Ectodermal cell (in vitro differentiated cells): ENCODE results near the gene ATP8B3.

ENCODE experiments used
- H3K27ac ChIP-seq: 2 replicates; pipeline ENCODE4 v1.7.0; 2013; ENCODE audit warnings: mild to moderate bottlenecking, low read depth, low read length; ENCODE audit not compliant: insufficient read depth, poor library complexity, severe bottlenecking
- H3K27me3 ChIP-seq: 2 replicates; pipeline ENCODE4 v1.7.0; 2013; ENCODE audit warnings: mild to moderate bottlenecking, low read length; ENCODE audit not compliant: insufficient read depth, control insufficient read depth, poor library complexity, severe bottlenecking
- H3K36me3 ChIP-seq: one replicate; pipeline ENCODE4 v1.7.0; 2013; ENCODE audit warnings: low read length; ENCODE audit not compliant: control insufficient read depth, insufficient read depth
- H3K4me1 ChIP-seq: one replicate; pipeline ENCODE4 v1.7.0; 2013; ENCODE audit warnings: low read length; ENCODE audit not compliant: control insufficient read depth, insufficient read depth
- H3K4me3 ChIP-seq: 2 replicates; pipeline ENCODE4 v1.7.0; 2013; ENCODE audit warnings: low read depth, low read length, control low read depth; ENCODE audit not compliant: insufficient read depth
- H3K9me3 ChIP-seq: 2 replicates; pipeline ENCODE4 v1.7.0; 2013; ENCODE audit warnings: mild to moderate bottlenecking, low read length, moderate library complexity; ENCODE audit not compliant: control insufficient read depth
- WGBS, 2 experiments: methylation state at CpG; one replicate each; pipeline ENCODE4 v1.1.7; 2013; ENCODE audit warnings: missing lambda C conversion rate in 2 of 2; 5-methylcytosine and 5-hydroxymethylcytosine counted together

Gene ATP8B3

GRCh38 chr19:1790054-1790792, 21.9 kb downstream of the ATP8B3 start:
- Histone ChIP-seq H3K27ac (no peak overlapping the region), H3K4me3 (no peak overlapping the region), H3K27me3 (peaks cover 27% of the 10 kb centered on the region), H3K4me1 (no peaks in the 10 kb centered on the region), H3K9me3 (no peaks in the 10 kb centered on the region), H3K36me3 (no peaks in the 10 kb centered on the region)
- WGBS, 2 experiments, result 11 to 15% methylated on average over 4 to 5 of the region's 7 CpGs

- H3K4me3 ChIP-seq, result peak overlapping the region; percentile 16
- H3K27ac ChIP-seq, result no peak overlapping the region
- H3K36me3 ChIP-seq, result no peaks in the 10 kb centered on the region
- H3K4me1 ChIP-seq, result no peaks in the 10 kb centered on the region
- peaks cover 31% of the 10 kb centered on the region for H3K27me3 ChIP-seq
- no peaks in the 10 kb centered on the region for H3K9me3 ChIP-seq
- 4 to 5% methylated on average over 59 of the region's 59 CpGs for WGBS, 2 experiments
These were observed 22.6 kb downstream of the ATP8B3 start for GRCh38 chr19:1789261-1790041.

GRCh38 chr19:1787116-1787515, 25.0 kb downstream of the ATP8B3 start:
- no peaks in the 10 kb centered on the region for H3K36me3 ChIP-seq
- peaks cover 31% of the 10 kb centered on the region for H3K27me3 ChIP-seq
- WGBS, 2 experiments, result 81% methylated on average over 8 of the region's 8 CpGs
- no peaks in the 10 kb centered on the region for H3K9me3 ChIP-seq
- no peak overlapping the region for H3K27ac ChIP-seq
- no peaks in the 10 kb centered on the region for H3K4me1 ChIP-seq
- H3K4me3 ChIP-seq, result no peak overlapping the region

- Histone ChIP-seq H3K36me3 (no peaks in the 10 kb centered on the region), H3K27me3 (peaks cover 31% of the 10 kb centered on the region), H3K4me1 (no peaks in the 10 kb centered on the region), H3K27ac (no peak overlapping the region), H3K9me3 (no peaks in the 10 kb centered on the region), H3K4me3 (no peak overlapping the region)
- 90 to 92% methylated on average over 8 of the region's 8 CpGs for WGBS, 2 experiments
These were observed 25.4 kb downstream of the ATP8B3 start for GRCh38 chr19:1786668-1787067.

- Histone ChIP-seq H3K27ac (no peak overlapping the region), H3K4me3 (no peak overlapping the region), H3K9me3 (no peaks in the 10 kb centered on the region), H3K4me1 (no peaks in the 10 kb centered on the region), H3K27me3 (peaks cover 31% of the 10 kb centered on the region), H3K36me3 (no peaks in the 10 kb centered on the region)
- WGBS, 2 experiments, result 93% methylated on average over 19 of the region's 19 CpGs
These were observed 26.8 kb downstream of the ATP8B3 start for GRCh38 chr19:1785310-1785709.

GRCh38 chr19:1783874-1784273, 28.2 kb downstream of the ATP8B3 start:
- H3K27me3 ChIP-seq, result peaks cover 34% of the 10 kb centered on the region
- H3K4me3 ChIP-seq, result no peak overlapping the region
- H3K36me3 ChIP-seq, result no peaks in the 10 kb centered on the region
- WGBS, 2 experiments, result 78 to 81% methylated on average over 9 of the region's 9 CpGs
- no peaks in the 10 kb centered on the region for H3K4me1 ChIP-seq
- H3K9me3 ChIP-seq, result no peaks in the 10 kb centered on the region
- no peak overlapping the region for H3K27ac ChIP-seq

- H3K4me3 ChIP-seq, result no peak overlapping the region
- H3K9me3 ChIP-seq, result no peaks in the 10 kb centered on the region
- no peaks in the 10 kb centered on the region for H3K36me3 ChIP-seq
- WGBS, 2 experiments, result 89 to 90% methylated on average over 4 of the region's 4 CpGs
- peaks cover 34% of the 10 kb centered on the region for H3K27me3 ChIP-seq
- H3K4me1 ChIP-seq, result no peaks in the 10 kb centered on the region
- H3K27ac ChIP-seq, result no peak overlapping the region
These were observed 28.7 kb downstream of the ATP8B3 start for GRCh38 chr19:1783354-1783753.

- Histone ChIP-seq H3K36me3 (no peaks in the 10 kb centered on the region), H3K4me3 (no peak overlapping the region), H3K9me3 (no peaks in the 10 kb centered on the region), H3K4me1 (no peaks in the 10 kb centered on the region), H3K27me3 (peaks cover 38% of the 10 kb centered on the region), H3K27ac (no peak overlapping the region)
- whole genome bisulfite sequencing, 2 experiments, result 89% methylated on average over 7 of the region's 7 CpGs
These were observed 29.6 kb downstream of the ATP8B3 start for GRCh38 chr19:1782521-1782920.

- Histone ChIP-seq H3K27ac (no peak overlapping the region), H3K36me3 (no peaks in the 10 kb centered on the region), H3K27me3 (peaks cover 59% of the 10 kb centered on the region), H3K9me3 (no peaks in the 10 kb centered on the region), H3K4me1 (no peaks in the 10 kb centered on the region), H3K4me3 (no peak overlapping the region)
- 57 to 59% methylated on average over 13 to 14 of the region's 14 CpGs for WGBS, 2 experiments
These were observed 31.7 kb downstream of the ATP8B3 start for GRCh38 chr19:1780272-1780958.

GRCh38 chr19:1779574-1779973, 32.5 kb downstream of the ATP8B3 start:
- Histone ChIP-seq H3K27ac (no peak overlapping the region), H3K27me3 (peaks cover 64% of the 10 kb centered on the region), H3K9me3 (no peaks in the 10 kb centered on the region), H3K4me3 (no peak overlapping the region), H3K4me1 (no peaks in the 10 kb centered on the region), H3K36me3 (no peaks in the 10 kb centered on the region)
- 41% methylated on average over 16 of the region's 16 CpGs for WGBS, 2 experiments
